H7 (cell line): ENCODE data around the gene ZNF727. TPM values are rescaled to one million over a fixed set of nuclear protein-coding genes. Genes with fewer than 3 reads are reported as not detected.
"Not testable (repeated sequence)": the region's sequence is repeated elsewhere in the genome, so short reads cannot be mapped to it uniquely, and the experiment has no call there.

Experiments
- DNase-seq: peaks from one replicate; pipeline ENCODE4 v3.0.0; 2012
- H3K27me3 ChIP-seq: 2 replicates; pipeline ENCODE4 v1.6.0; 2011; ENCODE audit warnings: mild to moderate bottlenecking, low read length; ENCODE audit not compliant: control insufficient read depth, insufficient read depth
- H3K36me3 ChIP-seq: replicated peaks from 2 replicates; pipeline ENCODE4 v1.5.1; 2011; ENCODE audit warnings: low read length; ENCODE audit not compliant: control insufficient read depth, insufficient read depth
- H3K4me3 ChIP-seq: 2 replicates; pipeline ENCODE4 v1.5.1; 2011; ENCODE audit warnings: low read depth, mild to moderate bottlenecking, control low read depth, low read length, moderate library complexity; ENCODE audit not compliant: insufficient read depth
- total RNA-seq: library from RNA; depleted of rRNA; stranded (reverse); fragments of >200 nt; shearing (Covaris generic); gene quantifications from 2 replicates; pipeline ENCODE4 v1.2.3, GENCODE V29; 2014; rRNA removed

Gene ZNF727
- total RNA-seq: not detected in 2 replicates

DNA sequence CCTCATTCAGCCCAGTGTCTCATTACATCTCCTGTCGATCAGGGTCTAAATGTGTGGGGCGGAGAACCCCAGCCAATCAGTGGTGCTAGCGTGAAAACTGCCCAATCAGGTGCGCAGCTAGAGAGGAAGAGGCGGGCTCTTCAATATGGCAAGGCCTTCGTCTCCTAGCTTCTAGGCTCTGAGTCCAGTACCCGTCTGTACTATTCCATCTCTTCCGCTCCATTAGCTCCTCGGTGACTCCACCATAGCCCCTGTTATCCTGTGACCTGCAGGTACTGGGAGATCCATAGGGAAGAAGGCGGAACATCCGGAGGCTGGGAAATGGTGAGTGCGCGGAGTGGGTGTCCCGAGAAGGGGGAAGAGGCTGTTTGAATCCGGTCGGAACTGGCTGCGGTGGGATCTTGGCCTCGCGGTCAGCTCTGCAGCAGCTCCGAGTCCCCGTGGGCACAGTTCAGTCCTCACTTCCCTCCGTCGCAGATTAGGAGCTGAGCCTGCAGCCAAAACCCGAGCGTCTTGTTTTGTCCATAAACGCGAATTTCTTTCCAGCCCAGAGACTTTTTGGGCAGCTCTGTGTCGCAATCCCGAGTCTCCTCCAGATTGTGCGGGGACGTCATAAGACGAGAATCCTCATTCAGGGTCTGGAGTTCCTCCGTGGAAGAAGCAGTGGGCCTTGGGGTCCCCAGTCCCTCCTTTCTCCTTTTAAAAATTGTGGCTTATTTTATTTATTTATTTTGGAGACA, at the start of gene ZNF727:
TSS of gene ZNF727 (plus strand) at position 134 of the 740 bp plus-strand sequence. CDS start at position 322, 188 bp downstream.
- Histone ChIP-seq H3K27me3 (no peaks in the 10 kb centered on the region), H3K4me3 (no peak within 1 kb of the TSS), H3K36me3 (no peaks in the 10 kb centered on the region)
- DNase-seq: no peak

DNA sequence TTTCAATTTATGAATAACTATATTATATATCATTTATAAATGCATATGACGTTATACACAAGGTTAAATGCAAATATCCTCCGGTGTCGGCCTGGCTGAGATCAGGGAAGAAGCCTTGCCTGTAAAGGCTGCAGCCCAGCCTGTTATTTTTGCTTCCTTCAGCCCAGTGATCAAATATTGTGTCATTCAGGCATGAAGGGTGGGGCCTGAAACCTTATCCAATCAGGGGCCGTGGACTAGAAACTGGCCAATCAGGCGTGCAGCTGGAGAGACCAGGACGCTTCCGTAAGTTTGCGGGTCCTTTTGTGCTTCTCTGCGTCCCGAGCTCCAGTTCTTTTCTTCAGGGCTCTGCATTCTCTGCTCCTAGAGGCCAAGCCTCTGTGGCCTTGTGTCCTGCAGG, 46.7 kb upstream of the ZNF727 start, which contains the start of gene ZNF722:
TSS of gene ZNF722 (plus strand) at position 301 of the 400 bp plus-strand sequence. CDS start 113 bp downstream, outside the sequence.
- Histone ChIP-seq H3K27me3 (no peaks in the 10 kb centered on the region), H3K4me3 (no peak within 1 kb of the TSS), H3K36me3 (no peaks in the 10 kb centered on the region)
- no peak for DNase-seq

DNA sequence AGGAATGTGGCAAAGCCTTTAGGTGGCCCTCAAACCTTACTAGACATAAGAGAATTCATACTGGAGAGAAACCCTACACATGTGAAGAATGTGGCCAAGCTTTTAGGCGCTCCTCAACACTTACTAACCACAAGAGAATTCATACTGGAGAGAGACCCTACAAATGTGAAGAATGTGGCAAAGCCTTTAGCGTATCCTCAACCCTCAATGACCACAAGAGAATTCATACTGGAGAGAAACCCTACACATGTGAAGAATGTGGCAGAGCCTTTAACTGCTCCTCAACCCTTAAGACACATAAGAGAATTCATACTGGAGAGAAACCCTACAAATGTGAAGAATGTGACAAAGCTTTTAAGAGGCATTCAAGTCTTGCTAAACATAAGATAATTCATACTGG, 29.7 kb upstream of the ZNF727 start:
- H3K4me3 ChIP-seq, DNase-seq, H3K36me3 ChIP-seq, H3K27me3 ChIP-seq: not testable (repeated sequence)

DNA sequence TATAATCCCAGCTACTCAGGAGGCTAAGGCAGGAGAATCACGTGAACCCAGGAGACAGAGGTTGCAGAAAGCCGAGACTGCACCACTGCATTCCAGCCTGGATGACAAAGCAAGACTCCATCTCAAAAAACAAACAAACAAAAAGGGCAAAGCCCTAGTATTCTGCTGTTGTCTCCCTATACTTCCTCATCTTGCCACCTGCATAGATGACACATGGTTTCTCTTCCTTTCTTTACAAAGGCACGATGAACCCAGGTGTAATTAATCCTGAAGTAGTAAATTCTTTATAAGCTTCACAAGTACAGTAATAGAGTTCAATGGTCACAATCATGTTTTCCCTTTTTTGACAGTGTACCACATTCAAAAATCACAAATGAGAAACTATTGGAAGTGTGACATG, 9.8 kb upstream of the ZNF727 start:
- Histone ChIP-seq H3K36me3 (no peaks in the 10 kb centered on the region), H3K27me3 (no peaks in the 10 kb centered on the region), H3K4me3 (no peak overlapping the region)
- no peak for DNase-seq

DNA sequence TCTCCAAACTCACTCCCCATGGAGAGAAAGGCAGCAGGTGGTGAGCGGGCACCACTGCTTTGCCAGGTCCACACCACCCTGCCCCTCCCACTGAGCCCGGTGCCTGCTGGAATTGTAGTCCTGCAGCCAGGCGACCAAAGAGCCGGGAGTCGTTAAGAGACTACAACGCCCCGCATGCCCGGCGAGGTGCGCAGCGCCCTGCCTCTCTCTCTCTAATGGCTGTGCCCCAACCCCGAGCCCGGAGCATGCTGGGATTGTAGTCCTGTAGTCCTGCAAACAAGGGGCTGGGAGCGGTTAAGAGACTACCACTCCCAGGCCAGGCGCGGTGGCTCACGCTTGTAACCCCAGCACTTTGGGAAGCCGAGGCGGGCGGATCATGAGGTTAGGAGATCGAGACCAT, 8.1 kb upstream of the ZNF727 start:
- DNase-seq: no peak
- Histone ChIP-seq H3K27me3 (no peaks in the 10 kb centered on the region), H3K36me3 (no peaks in the 10 kb centered on the region), H3K4me3 (no peak overlapping the region)

DNA sequence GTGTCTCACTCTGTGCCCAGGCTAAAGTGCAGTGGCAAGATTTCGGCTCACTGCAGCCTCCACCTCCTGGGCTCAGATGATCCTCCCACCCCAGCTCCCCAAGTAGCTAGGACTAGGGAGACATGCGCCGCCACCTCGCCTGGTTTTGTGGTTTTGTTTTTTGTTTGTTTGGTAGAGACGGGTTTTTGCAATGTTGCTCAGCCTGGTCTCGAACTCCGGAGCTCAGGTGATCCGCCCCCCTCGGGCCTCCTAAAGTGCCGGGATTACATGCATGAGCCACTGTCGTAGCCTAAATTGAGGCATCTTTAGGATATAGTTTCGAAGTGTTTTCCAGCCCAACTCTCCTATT, 781 bp downstream of the ZNF727 start:
- no peak overlapping the region for H3K4me3 ChIP-seq
- no peaks in the 10 kb centered on the region for H3K27me3 ChIP-seq
- DNase-seq: no peak
- no peaks in the 10 kb centered on the region for H3K36me3 ChIP-seq

DNA sequence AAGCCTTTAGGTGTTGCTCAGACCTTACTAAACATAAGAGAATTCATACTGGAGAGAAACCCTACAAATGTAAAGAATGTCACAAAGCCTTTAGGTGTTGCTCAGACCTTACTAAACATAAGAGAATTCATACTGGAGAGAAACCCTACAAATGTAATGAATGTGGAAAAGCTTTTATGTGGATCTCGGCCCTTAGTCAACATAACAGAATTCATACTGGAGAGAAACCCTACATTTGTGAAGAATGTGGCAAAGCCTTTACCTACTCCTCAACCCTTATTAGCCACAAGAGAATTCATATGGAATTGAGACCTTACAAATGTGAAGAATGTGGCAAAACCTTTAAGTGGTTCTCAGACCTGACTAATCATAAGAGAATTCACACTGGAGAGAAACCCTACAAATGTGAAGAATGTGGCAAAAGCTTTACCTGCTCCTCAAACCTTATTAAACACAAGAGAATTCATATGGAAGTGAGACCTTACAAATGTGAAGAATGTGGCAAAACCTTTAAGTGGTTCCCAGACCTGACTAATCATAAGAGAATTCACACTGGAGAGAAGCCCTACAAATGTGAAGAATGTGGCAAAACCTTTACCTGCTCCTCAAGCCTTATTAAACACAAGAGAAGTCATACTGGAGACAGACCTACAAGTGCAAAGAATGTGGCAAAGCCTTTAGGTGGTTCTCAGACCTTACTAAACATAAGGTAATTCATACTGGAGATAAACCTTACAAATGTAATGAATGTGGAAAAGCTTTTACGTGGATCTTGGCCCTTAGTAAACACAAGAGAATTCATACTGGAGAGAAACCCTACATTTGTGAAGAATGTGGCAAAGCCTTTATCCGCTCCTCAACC, 32.8 kb downstream of the ZNF727 start:
- DNase-seq, H3K36me3 ChIP-seq, H3K27me3 ChIP-seq, H3K4me3 ChIP-seq: not testable (repeated sequence)

DNA sequence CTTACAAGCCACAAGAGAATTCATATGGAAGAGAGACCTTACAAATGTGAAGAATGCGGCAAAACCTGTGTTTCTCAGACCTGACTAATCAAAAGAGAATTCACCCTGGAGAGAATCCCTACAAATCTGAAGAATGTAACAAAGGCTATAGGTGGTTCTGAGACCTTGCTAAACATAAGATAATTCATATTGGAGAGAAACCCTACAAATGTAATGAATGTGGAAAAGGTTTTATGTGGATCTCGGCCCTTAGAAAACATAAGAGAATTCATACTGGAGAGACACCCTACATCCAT, 33.4 kb downstream of the ZNF727 start:
- Histone ChIP-seq H3K27me3 (no peaks in the 10 kb centered on the region), H3K36me3 (no peaks in the 10 kb centered on the region), H3K4me3 (no peak overlapping the region)
- DNase-seq: no peak

DNA sequence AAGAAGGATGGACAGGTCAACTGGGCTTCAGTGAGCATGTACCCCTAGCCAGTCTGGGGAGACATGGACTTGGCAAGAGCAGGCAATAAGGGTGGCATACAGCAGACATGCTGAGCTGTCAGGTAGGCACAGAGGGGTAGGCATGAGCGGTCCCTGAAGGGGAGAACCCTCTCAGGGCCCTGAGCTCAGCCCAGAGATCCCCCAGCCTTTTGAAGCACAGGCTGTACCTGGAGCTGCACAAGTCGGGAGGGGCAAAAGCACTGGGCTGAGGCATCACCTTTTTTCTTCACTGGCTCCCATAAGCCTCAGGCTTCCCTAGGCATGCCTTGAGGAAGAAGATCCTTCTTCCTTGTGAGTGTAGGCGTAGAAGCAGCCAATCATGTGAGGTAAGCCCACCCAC, 42.3 kb downstream of the ZNF727 start:
- no peak overlapping the region for H3K4me3 ChIP-seq
- H3K27me3 ChIP-seq: no peaks in the 10 kb centered on the region
- DNase-seq: no peak
- no peaks in the 10 kb centered on the region for H3K36me3 ChIP-seq

DNA sequence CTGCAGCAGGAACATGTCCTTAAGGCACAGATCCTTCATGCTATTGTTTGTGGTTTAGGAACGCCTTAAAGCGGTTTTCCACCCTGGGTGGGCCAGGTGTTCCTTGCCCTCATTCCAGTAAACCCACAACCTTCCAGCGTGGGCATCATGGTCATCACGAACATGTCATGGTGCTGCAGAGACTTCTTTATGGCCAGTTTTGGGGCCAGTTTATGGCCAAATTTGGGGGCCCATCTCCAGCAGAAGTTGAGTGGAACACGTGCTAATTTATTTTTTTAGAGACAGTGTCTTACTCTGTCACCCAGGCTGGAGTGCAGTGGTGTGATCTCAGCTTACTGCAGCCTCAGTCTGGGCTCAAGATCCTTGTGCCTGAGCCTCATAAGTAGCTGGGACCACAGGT, 43.6 kb downstream of the ZNF727 start:
- H3K4me3 ChIP-seq, DNase-seq, H3K27me3 ChIP-seq, H3K36me3 ChIP-seq: not testable (repeated sequence)

Other genes with a start within 250 kb of the ZNF727 start
- gene ZNF722, start 46.6 kb upstream of the ZNF727 start, total RNA-seq: not detected in 2 replicates
- gene ZNF735, start 161.8 kb downstream of the ZNF727 start, total RNA-seq: not detected in 2 replicates
- gene ZNF679, start 183.0 kb downstream of the ZNF727 start, total RNA-seq: not detected in 2 replicates